CD1c-positive myeloid dendritic cell (primary cell): ENCODE measurements around the gene CASZ1.
A peak's percentile ranks its signal among the peaks of the same experiment; 100 is the strongest.

Experiments used
- DNase-seq: peaks from one replicate; pipeline ENCODE4 v3.0.0-alpha.2; 2016; ENCODE audit errors: extremely low spot score

The CASZ1 gene

GRCh38 chr1:10773851-10774614, 22.4 kb downstream of the CASZ1 start:
- no peak for DNase-seq

GRCh38 chr1:10773376-10773775, 23.1 kb downstream of the CASZ1 start:
- no peak for DNase-seq

GRCh38 chr1:10772711-10773110, 23.7 kb downstream of the CASZ1 start:
- DNase-seq, result no peak

- DNase-seq, result no peak
These were observed 24.7 kb downstream of the CASZ1 start for GRCh38 chr1:10771789-10772188.

GRCh38 chr1:10768552-10768951, 27.9 kb downstream of the CASZ1 start:
- no peak for DNase-seq

GRCh38 chr1:10767282-10767681, 29.2 kb downstream of the CASZ1 start:
- no peak for DNase-seq

- no peak for DNase-seq
These were observed 30.5 kb downstream of the CASZ1 start for GRCh38 chr1:10765734-10766478.

GRCh38 chr1:10765304-10765703, 31.1 kb downstream of the CASZ1 start:
- no peak for DNase-seq

- DNase-seq, result no peak
These were observed 32.1 kb downstream of the CASZ1 start for GRCh38 chr1:10764296-10764798.

GRCh38 chr1:10762875-10763274, 33.6 kb downstream of the CASZ1 start:
- no peak for DNase-seq

GRCh38 chr1:10762153-10762523, 34.3 kb downstream of the CASZ1 start:
- DNase-seq, result no peak

GRCh38 chr1:10761503-10762152, 34.8 kb downstream of the CASZ1 start:
- no peak for DNase-seq

GRCh38 chr1:10760566-10761502, 35.6 kb downstream of the CASZ1 start:
- DNase-seq, result no peak

- DNase-seq, result no peak
These were observed 36.8 kb downstream of the CASZ1 start for GRCh38 chr1:10759413-10760200.

- no peak for DNase-seq
These were observed 39.6 kb downstream of the CASZ1 start for GRCh38 chr1:10756842-10757241.

- peak; percentile 83 for DNase-seq
These were observed 40.4 kb downstream of the CASZ1 start for GRCh38 chr1:10755970-10756521.

- DNase-seq, result no peak
These were observed 41.7 kb downstream of the CASZ1 start for GRCh38 chr1:10754568-10755329.

- DNase-seq, result no peak
These were observed 43.1 kb downstream of the CASZ1 start for GRCh38 chr1:10753299-10753698.

- no peak for DNase-seq
These were observed 44.8 kb downstream of the CASZ1 start for GRCh38 chr1:10751561-10752085.
